IPS DF 19.7 (cell line): Measurements from ENCODE around the gene DENND11.
"Not testable (repeated sequence)": the region's sequence is repeated elsewhere in the genome, so short reads cannot be mapped to it uniquely, and the experiment has no call there.

Experiments used
- DNase-seq: peaks from one replicate; pipeline ENCODE4 v3.0.0-alpha.2; 2013; ENCODE audit warnings: low read depth, low spot score

DENND11 gene

GRCh38 chr7:141706239-141707064 is 4.5 kb upstream of the DENND11 start:
- DNase-seq, result no peak

GRCh38 chr7:141704741-141705140 is 2.8 kb upstream of the DENND11 start:
- no peak for DNase-seq

- DNase-seq, result no peak
Observed at GRCh38 chr7:141704112-141704511, 2.1 kb upstream of the DENND11 start.

GRCh38 chr7:141702892-141703291 is 926 bp upstream of the DENND11 start:
- no peak for DNase-seq

GRCh38 chr7:141701489-141702046 is 398 bp downstream of the DENND11 start:
- DNase-seq, result no peak

- DNase-seq, result no peak
Observed at GRCh38 chr7:141700848-141701371, 1.1 kb downstream of the DENND11 start.

GRCh38 chr7:141700296-141700847 is 1.6 kb downstream of the DENND11 start:
- DNase-seq, result no peak

GRCh38 chr7:141699860-141700259 is 2.1 kb downstream of the DENND11 start:
- no peak for DNase-seq

- no peak for DNase-seq
Observed at GRCh38 chr7:141698247-141699015, 3.5 kb downstream of the DENND11 start.

GRCh38 chr7:141697211-141697871 is 4.6 kb downstream of the DENND11 start:
- DNase-seq, result no peak

GRCh38 chr7:141696348-141696747 is 5.6 kb downstream of the DENND11 start:
- no peak for DNase-seq

GRCh38 chr7:141695803-141696289 is 6.1 kb downstream of the DENND11 start:
- no peak for DNase-seq

GRCh38 chr7:141693082-141693481 is 8.9 kb downstream of the DENND11 start:
- no peak for DNase-seq

- DNase-seq, result no peak
Observed at GRCh38 chr7:141691961-141692360, 10.0 kb downstream of the DENND11 start.

GRCh38 chr7:141691540-141691939 is 10.4 kb downstream of the DENND11 start:
- DNase-seq, result no peak

- DNase-seq, result not testable (repeated sequence)
Observed at GRCh38 chr7:141689072-141689825, 12.7 kb downstream of the DENND11 start.

GRCh38 chr7:141688043-141688442 is 13.9 kb downstream of the DENND11 start:
- DNase-seq, result no peak

- no peak for DNase-seq
Observed at GRCh38 chr7:141686670-141687069, 15.3 kb downstream of the DENND11 start.

GRCh38 chr7:141686074-141686473 is 15.9 kb downstream of the DENND11 start:
- no peak for DNase-seq

- no peak for DNase-seq
Observed at GRCh38 chr7:141685285-141686023, 16.5 kb downstream of the DENND11 start.
